NCI-H510A treated with DMSO at 0.1 percent for 48 hours (cell line): Measurements from ENCODE around the gene FOXK1.
"Not testable (repeated sequence)": the region's sequence is repeated elsewhere in the genome, so short reads cannot be mapped to it uniquely, and the experiment has no call there.

Source experiments
- DNase-seq: peaks from one replicate; lab custom pipeline; 2025; lab: John Stamatoyannopoulos, UW

Gene FOXK1

GRCh38 chr7:4667776-4668509 lies 14.2 kb upstream of the FOXK1 start:
- no peak for DNase-seq

- no peak for DNase-seq
Observed at GRCh38 chr7:4668510-4668847, 13.6 kb upstream of the FOXK1 start.

DNA sequence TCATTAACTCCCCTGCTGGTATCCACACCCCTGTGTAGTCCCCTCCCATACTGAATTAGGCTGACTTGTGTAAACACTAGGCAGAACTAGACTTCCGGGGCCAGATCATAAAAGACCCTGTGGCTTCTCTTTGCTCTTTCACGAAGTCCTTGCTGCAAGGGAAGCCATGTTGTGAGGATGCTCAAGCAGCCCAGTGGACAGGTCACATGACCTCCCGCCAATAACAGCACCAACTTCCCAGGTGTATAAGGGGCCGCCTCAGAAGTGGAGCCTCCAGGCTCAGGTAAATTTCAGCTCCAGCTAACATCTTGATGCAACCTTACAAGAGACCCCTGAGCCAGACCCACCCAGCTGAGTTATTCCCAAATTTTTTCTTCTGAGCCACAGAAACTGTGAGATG lies 11.3 kb upstream of the FOXK1 start:
- no peak for DNase-seq

DNA sequence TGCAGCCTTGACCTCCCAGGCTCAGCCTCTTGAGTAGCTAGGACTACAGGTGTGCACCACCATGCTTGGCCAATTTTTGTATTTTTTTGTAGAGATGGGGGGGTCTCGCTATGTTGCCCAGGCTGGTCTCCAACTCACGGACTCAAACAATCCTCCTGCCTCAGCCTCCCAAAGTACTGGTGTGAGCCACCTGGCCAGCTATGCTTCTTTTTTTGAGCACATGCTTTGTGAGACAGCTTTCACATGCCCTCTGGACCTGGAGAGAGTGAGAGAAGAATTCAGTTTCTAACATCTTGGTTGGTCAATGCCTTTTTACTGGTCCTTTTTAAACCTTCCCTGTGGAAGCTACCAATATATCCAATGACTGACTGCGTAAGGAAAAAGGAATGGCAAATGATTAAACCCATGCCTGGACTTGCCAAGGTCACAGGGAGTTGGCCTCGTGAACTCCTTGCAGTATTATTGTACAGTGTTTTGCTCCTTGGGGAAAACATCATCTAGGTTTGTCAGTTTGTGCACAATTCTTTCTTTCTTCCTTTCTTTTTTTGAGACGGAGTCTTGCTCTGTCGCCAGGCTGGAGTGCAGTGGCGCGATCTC lies 6.2 kb upstream of the FOXK1 start:
- no peak for DNase-seq

DNA sequence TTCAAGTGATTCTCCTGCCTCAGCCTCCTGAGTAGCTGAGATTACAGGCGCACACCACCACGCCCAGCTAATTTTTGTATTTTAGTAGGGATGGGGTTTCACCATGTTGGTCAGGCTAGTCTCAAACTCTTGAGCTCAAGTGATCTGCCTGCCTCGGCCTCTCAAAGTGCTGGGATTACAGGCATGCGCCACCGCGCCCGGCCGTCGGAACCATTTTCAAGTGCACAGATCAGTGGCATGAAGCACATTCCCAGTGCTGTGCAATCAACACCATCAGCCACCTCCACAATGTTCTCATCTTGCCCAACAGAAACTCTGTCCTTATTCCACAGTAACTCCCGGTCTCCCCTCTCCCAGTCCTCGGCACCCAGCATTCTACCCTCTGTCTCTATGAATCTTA lies 4.6 kb upstream of the FOXK1 start:
- not testable (repeated sequence) for DNase-seq

DNA sequence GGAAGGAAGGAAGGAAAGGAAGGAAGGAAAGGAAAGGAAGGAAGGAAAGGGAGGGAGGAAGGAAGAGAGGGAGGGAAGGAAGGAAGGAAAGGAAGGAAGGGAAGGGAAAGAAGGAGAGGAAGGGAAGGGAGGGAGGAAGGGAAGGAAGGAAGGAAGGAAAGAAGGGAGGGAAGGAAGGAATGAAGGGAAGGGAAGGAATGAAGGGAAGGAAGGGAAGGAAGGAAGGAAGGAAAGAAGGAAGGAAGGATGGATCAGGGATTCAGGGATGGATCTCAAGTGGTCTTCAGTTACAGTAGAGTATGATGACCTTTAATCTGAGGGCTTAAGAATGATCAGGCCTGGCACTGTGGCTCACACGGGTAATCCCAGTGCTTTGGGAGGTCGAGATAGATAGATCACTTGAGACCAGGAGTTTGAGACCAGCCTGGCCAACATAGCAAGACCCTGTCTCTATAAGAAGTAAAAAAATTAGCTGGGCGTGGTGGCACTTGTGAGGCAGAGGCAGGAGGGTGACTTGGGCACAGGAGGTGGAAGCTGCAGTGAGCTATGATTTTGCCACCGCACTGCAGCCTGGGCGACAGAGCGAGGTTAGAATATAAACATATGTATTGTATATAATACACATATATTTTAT lies 760 bp upstream of the FOXK1 start:
- no peak for DNase-seq

- no peak for DNase-seq
Observed at GRCh38 chr7:4682621-4683042, 537 bp downstream of the FOXK1 start.

DNA sequence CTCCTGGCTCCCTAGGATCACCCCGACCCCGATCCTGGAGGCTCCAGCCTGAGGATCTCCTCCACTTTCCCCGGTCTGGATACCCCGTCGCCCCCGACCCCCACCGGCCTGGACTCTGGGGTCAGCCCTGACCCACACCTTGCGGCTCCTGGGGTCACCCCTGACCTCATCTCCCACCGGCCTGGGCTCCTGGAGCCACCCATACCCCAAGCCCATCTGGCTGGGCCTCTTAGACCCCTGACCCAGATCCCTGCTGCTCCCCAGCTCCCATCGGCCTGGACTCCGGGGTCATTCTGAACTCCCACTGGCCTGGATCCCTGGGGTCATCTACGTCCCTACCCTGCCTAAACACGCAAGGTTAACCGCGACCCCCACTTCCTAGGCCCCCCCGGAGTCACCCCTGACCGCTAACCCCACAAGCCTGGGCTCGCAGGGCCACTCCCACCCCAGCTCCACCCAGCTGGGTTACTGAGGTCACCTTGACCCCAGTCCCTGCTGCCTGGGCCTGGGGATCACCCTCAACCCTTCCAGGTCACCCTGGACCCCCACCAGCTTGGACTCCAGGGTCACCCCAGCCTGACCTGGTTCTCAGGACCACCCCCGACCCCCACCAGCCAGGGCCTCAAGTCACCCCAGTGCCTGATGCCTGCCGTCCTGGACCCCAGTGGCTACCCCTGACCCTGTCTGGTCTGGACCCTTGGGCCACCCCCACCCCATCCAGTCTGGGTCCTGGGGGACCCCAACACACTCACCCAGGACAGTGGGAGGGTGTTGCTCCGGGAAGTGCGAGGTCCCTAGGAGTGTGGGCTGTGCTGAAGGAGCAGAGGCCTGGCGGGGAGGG lies 1.2 kb downstream of the FOXK1 start:
- no peak for DNase-seq

GRCh38 chr7:4683884-4684565 lies 1.9 kb downstream of the FOXK1 start:
- DNase-seq, result peak; percentile 26

- no peak for DNase-seq
Observed at GRCh38 chr7:4684846-4685245, 2.8 kb downstream of the FOXK1 start.

GRCh38 chr7:4685676-4686075 lies 3.6 kb downstream of the FOXK1 start:
- not testable (repeated sequence) for DNase-seq

- DNase-seq, result no peak
Observed at GRCh38 chr7:4687956-4688355, 5.9 kb downstream of the FOXK1 start.

DNA sequence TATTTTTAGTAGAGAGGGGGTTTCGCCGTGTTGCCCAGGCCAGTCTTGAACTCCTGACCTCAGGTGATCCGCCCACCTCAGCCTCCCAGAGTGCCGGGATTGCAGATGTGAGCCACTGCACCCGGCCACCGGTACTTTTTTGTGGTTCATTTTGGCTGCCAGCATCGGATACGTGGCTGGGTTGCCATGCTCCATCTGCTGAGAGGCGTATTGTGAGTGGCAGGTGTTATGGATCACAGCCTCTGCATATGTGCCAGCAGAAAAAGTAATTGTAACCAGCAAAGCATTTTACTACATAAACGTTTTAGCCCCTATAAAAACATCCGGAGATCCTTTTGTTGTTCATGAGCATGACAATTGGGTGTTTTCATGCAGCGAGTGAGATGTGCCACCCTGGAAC lies 7.1 kb downstream of the FOXK1 start:
- no peak for DNase-seq

- DNase-seq, result no peak
Observed at GRCh38 chr7:4689668-4690067, 7.6 kb downstream of the FOXK1 start.

- no peak for DNase-seq
Observed at GRCh38 chr7:4690953-4691856, 9.1 kb downstream of the FOXK1 start.

GRCh38 chr7:4692055-4692454 lies 10.0 kb downstream of the FOXK1 start:
- no peak for DNase-seq

DNA sequence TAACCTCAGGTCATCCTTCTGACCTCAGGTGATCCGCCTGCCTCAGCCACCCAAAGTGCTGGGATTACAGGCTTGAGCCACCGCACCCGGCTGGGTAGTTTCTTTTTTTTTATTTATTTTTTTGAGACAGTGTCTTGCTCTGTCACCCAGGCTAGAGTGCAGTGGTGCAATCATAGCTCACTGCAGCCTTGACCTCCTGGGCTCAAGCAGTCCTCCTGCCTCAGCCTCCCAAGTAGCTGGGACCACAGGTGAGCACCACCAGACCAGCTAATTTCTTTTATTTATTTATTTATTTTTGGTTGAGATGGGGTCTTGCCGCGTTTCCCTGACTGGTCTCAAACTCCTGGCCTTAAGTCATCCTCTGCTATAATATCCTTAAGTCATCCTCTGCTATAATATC lies 10.5 kb downstream of the FOXK1 start:
- not testable (repeated sequence) for DNase-seq

DNA sequence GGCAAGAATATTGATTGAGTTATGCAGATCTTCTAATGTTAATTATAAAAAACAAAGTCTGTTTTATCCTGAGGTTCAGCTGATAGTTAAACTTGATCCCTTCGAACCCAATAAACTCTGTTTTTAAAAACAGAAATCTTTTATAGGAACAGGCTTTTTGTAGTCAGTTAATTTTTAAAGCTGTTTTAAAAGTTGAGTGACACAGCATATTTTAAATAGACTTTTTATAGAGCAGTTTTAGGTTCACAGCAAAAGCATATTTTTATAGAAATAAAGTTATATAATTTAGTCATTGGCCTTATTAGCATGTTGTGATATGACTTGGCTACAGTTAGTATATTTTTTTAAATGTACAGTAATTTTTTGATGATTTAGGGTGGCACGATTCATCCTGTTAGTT lies 11.1 kb downstream of the FOXK1 start:
- DNase-seq, result no peak

- no peak for DNase-seq
Observed at GRCh38 chr7:4693749-4694148, 11.7 kb downstream of the FOXK1 start.

GRCh38 chr7:4694305-4694704 lies 12.2 kb downstream of the FOXK1 start:
- no peak for DNase-seq

DNA sequence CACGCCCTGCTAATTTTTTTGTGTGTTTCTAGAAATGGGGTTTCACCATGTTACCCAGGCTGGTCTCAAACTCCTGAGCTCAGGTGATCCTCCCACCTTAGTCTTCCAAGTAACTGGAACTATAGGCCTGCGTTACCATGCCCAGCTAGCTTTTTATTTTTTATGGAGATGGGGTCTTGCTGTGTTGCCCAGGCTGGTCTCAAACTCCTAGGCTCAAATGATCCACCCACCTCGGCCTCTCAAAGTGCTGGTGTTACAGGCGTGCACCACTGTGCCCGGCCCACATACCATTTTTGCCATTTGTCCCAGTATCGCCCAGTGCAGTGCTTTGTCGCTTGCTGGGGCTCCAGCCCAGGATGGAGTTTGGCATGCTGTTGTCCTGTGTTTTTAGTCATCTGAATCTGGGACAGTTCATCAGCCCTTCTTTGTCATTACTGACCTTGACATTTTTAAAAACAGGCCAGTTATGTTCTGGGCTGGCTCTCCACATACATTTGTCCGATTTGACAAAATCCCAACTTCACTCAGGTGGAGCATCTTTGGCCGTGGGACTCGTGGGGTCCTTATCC lies 16.7 kb downstream of the FOXK1 start:
- no peak for DNase-seq
